Measurements from ENCODE around the gene ASB13.

The ASB13 gene

DNA sequence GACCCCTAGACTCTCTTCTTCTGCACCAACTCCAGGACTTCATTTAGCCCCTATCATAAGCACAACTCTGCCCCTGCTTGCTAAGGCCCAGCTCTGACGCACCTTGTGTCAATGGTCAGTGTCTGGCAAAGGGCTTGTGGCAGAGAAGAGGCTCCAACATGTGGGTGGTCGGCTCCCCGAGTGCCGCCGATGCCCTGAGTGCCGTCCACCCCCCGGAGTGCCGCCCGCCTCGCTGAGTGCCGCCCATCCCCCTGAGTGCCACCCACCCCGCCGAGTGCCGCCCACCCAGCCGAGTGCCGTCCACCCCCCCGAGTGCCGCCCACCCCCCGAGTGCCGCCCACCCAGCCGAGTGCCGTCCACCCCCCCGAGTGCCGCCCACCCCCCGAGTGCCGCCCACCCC lies 50.3 kb downstream of the ASB13 start:
- Histone ChIP-seq H3K4me3 (ENCODE audit: low read depth, low read length) (no peak overlapping the region), H3K27me3 (replicated peaks) (no peaks in the 10 kb centered on the region), H3K27ac (no peak overlapping the region), H3K36me3 (replicated peaks) (no peaks in the 10 kb centered on the region)
- no peak for TF ChIP-seq CTCF (IDR thresholded peaks at IDR 0.05; ENCODE audit: low read depth, low read length, missing control alignments)
- in situ Hi-C loops (cut with HindIII; ENCODE audit: low pct_ligation_motif_present, low sequenced_read_pairs), result loop anchor here (25.0 kb wide), 1 partner anchor 179 kb away; no protein-coding TSS in a partner anchor
- no peak for DNase-seq

GRCh38 chr10:5615316-5615715 lies 51.1 kb downstream of the ASB13 start:
- no peak overlapping the region for H3K4me3 ChIP-seq (ENCODE audit: low read depth, low read length)
- peak; percentile 48 for DNase-seq
- no peak overlapping the region for H3K27ac ChIP-seq
- in situ Hi-C loops (cut with HindIII; ENCODE audit: low pct_ligation_motif_present, low sequenced_read_pairs), result loop anchor here (25.0 kb wide), 1 partner anchor 178 kb away; no protein-coding TSS in a partner anchor
- no peaks in the 10 kb centered on the region for H3K27me3 ChIP-seq (replicated peaks)
- H3K36me3 ChIP-seq (replicated peaks), result no peaks in the 10 kb centered on the region
- no peak for TF ChIP-seq CTCF (IDR thresholded peaks at IDR 0.05; ENCODE audit: low read depth, low read length, missing control alignments)

DNA sequence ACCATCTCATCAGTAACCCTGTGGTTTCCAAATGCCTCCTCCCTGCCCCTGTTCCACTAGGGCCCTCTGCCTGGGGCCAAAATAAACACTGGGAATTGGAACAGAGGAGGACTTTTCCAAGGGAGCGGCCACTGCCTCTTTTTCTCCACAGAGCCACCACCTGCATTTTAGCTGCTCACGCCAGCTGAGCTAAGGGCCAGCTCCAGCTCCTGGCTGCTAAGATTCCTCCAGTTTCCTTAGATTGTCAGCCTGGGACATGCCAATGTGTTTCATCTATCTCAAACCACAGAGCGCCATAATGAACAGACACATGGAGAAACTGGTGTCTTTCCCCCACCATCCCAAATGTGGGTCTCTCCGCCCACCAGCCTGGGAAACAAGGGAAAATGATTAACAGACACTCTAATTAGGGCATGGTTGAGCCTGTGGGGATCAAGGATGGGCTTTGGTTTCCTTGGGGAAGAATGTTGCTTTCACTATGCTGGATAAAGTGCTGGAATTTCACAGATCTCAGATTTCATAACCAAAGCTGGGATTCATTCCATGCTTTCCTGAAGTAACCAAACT lies 52.2 kb downstream of the ASB13 start:
- no peak overlapping the region for H3K4me3 ChIP-seq (ENCODE audit: low read depth, low read length)
- no peak for DNase-seq
- TF ChIP-seq CTCF (IDR thresholded peaks at IDR 0.05; ENCODE audit: low read depth, low read length, missing control alignments), result no peak
- in situ Hi-C loops (cut with HindIII; ENCODE audit: low pct_ligation_motif_present, low sequenced_read_pairs), result loop anchor here (25.0 kb wide), 1 partner anchor 177 kb away; no protein-coding TSS in a partner anchor
- no peak overlapping the region for H3K27ac ChIP-seq
- H3K27me3 ChIP-seq (replicated peaks), result no peaks in the 10 kb centered on the region
- H3K36me3 ChIP-seq (replicated peaks), result no peaks in the 10 kb centered on the region

- in situ Hi-C loops (cut with HindIII; ENCODE audit: low pct_ligation_motif_present, low sequenced_read_pairs), result loop anchor here (25.0 kb wide), 1 partner anchor 176 kb away; no protein-coding TSS in a partner anchor
- Histone ChIP-seq H3K27ac (no peak overlapping the region), H3K36me3 (replicated peaks) (no peaks in the 10 kb centered on the region), H3K4me3 (ENCODE audit: low read depth, low read length) (no peak overlapping the region), H3K27me3 (replicated peaks) (no peaks in the 10 kb centered on the region)
- TF ChIP-seq CTCF (IDR thresholded peaks at IDR 0.05; ENCODE audit: low read depth, low read length, missing control alignments), result no peak
- no peak for DNase-seq
These were observed 52.8 kb downstream of the ASB13 start for GRCh38 chr10:5613481-5614154.

GRCh38 chr10:5611899-5612680 lies 54.3 kb downstream of the ASB13 start:
- no peak for DNase-seq
- Histone ChIP-seq H3K27ac (no peak overlapping the region), H3K4me3 (ENCODE audit: low read depth, low read length) (no peak overlapping the region), H3K36me3 (replicated peaks) (no peaks in the 10 kb centered on the region), H3K27me3 (replicated peaks) (no peaks in the 10 kb centered on the region)
- TF ChIP-seq CTCF (IDR thresholded peaks at IDR 0.05; ENCODE audit: low read depth, low read length, missing control alignments), result no peak
- in situ Hi-C loops (cut with HindIII; ENCODE audit: low pct_ligation_motif_present, low sequenced_read_pairs), result loop anchor here (25.0 kb wide), 1 partner anchor 175 kb away; no protein-coding TSS in a partner anchor
